MM.1S (cell line): ENCODE data around the gene SYCP1.

Experiments used
- CTCF ChIP-seq: fragments of 300-600 bp; sonication (generic); IDR thresholded peaks from 2 replicates; pipeline ENCODE4 v1.5.1; 2016; ENCODE audit warnings: antibody characterized with exemption, low read length, mixed read lengths
- EZH2 ChIP-seq: fragments of 300-600 bp; sonication (generic); optimal IDR thresholded peaks from 2 replicates; pipeline ENCODE3; 2017; ENCODE audit warnings: low read depth, mild to moderate bottlenecking, antibody characterized with exemption, low read length, mixed read lengths
- EZH2phosphoT487 ChIP-seq: fragments of 300-600 bp; sonication (generic); IDR thresholded peaks from 2 replicates; pipeline ENCODE4 v1.6.1; 2018; ENCODE audit warnings: antibody characterized with exemption, low read length

GRCh38 chr1:115012006-115012405, 157.3 kb downstream of the SYCP1 start:
- no peak for TF ChIP-seq CTCF
- TF ChIP-seq EZH2phosphoT487, result no peak
- no peak for TF ChIP-seq EZH2
